HuH-7.5 (cell line): ENCODE measurements around the gene C6orf15.
A peak's percentile ranks its signal among the peaks of the same experiment; 100 is the strongest.

Experiments used
- DNase-seq: peaks from one replicate; pipeline ENCODE4 v3.0.0; 2011; ENCODE audit warnings: low spot score

C6orf15 gene

GRCh38 chr6:31107052-31107451, 5.3 kb downstream of the C6orf15 start:
- no peak for DNase-seq

GRCh38 chr6:31103136-31103535, 9.2 kb downstream of the C6orf15 start:
- DNase-seq = no peak

- no peak for DNase-seq
Observed at GRCh38 chr6:31098449-31098938, 13.9 kb downstream of the C6orf15 start.

- no peak for DNase-seq
Observed at GRCh38 chr6:31096656-31097055, 15.7 kb downstream of the C6orf15 start.

- no peak for DNase-seq
Observed at GRCh38 chr6:31096215-31096614, 16.2 kb downstream of the C6orf15 start.

GRCh38 chr6:31094389-31094881, 17.9 kb downstream of the C6orf15 start:
- DNase-seq = no peak

- no peak for DNase-seq
Observed at GRCh38 chr6:31092769-31093505, 19.4 kb downstream of the C6orf15 start.

- DNase-seq = no peak
Observed at GRCh38 chr6:31092238-31092637, 20.1 kb downstream of the C6orf15 start.

- no peak for DNase-seq
Observed at GRCh38 chr6:31091680-31092079, 20.7 kb downstream of the C6orf15 start.

GRCh38 chr6:31090973-31091364, 21.4 kb downstream of the C6orf15 start:
- no peak for DNase-seq

- no peak for DNase-seq
Observed at GRCh38 chr6:31090275-31090972, 22.0 kb downstream of the C6orf15 start.

GRCh38 chr6:31087494-31088089, 24.8 kb downstream of the C6orf15 start:
- DNase-seq = peak; percentile 61

GRCh38 chr6:31086788-31087440, 25.5 kb downstream of the C6orf15 start:
- DNase-seq = no peak

GRCh38 chr6:31083742-31084354, 28.5 kb downstream of the C6orf15 start:
- no peak for DNase-seq

GRCh38 chr6:31081872-31082271, 30.5 kb downstream of the C6orf15 start:
- DNase-seq = no peak

GRCh38 chr6:31079656-31080261, 32.6 kb downstream of the C6orf15 start:
- peak; percentile 19 for DNase-seq

- no peak for DNase-seq
Observed at GRCh38 chr6:31076611-31077010, 35.8 kb downstream of the C6orf15 start.

GRCh38 chr6:31075528-31075927, 36.8 kb downstream of the C6orf15 start:
- no peak for DNase-seq

- DNase-seq = no peak
Observed at GRCh38 chr6:31074401-31074800, 38.0 kb downstream of the C6orf15 start.

- peak; percentile 48 for DNase-seq
Observed at GRCh38 chr6:31070711-31071197, 41.6 kb downstream of the C6orf15 start.

GRCh38 chr6:31068669-31069340, 43.6 kb downstream of the C6orf15 start:
- peak; percentile 62 for DNase-seq
